Neutrophil (primary cell): Measurements from ENCODE around the gene SYT6.
A peak's percentile ranks its signal among the peaks of the same experiment; 100 is the strongest.

Experiments
- H3K27ac ChIP-seq: fragments of 200-600 bp; sonication (generic); 2 replicates; pipeline ENCODE4 v1.5.1; 2016; ENCODE audit warnings: mild to moderate bottlenecking, moderate library complexity
- H3K27me3 ChIP-seq: fragments of 200-600 bp; sonication (generic); 2 replicates; pipeline ENCODE4 v1.6.0; 2016; ENCODE audit warnings: mild to moderate bottlenecking
- H3K36me3 ChIP-seq: fragments of 200-600 bp; sonication (generic); 2 replicates; pipeline ENCODE4 v1.5.1; 2017
- H3K4me1 ChIP-seq, 2 experiments: fragments of 200-600 bp in 1 of 2; sonication (generic) in 1 of 2; 1 replicate in 1 of 2; 2 replicates in 1 of 2; pipeline versions ENCODE4 v1.5.1 to v1.6.1; 2013 to 2016; ENCODE audit warnings: low read depth in 1 of 2, low read length in 1 of 2, mild to moderate bottlenecking in 1 of 2, moderate library complexity in 1 of 2; ENCODE audit not compliant: control insufficient read depth in 1 of 2, insufficient read depth in 1 of 2
- H3K4me3 ChIP-seq, 2 experiments: fragments of 200-600 bp in 1 of 2; sonication (generic) in 1 of 2; 1 replicate in 1 of 2; 2 replicates in 1 of 2; pipeline ENCODE4 v1.5.1; 2013 to 2016; ENCODE audit warnings: low read depth in 1 of 2, low read length in 1 of 2, mild to moderate bottlenecking in 1 of 2, moderate library complexity in 1 of 2
- H3K9me3 ChIP-seq: fragments of 200-600 bp; sonication (generic); 2 replicates; pipeline ENCODE4 v1.5.1; 2016
- CTCF ChIP-seq: fragments of 200-600 bp; sonication (generic); IDR thresholded peaks from 2 replicates; pipeline ENCODE4 v1.5.1; 2016; ENCODE audit warnings: antibody characterized with exemption

SYT6 gene

GRCh38 chr1:114117654-114118053 is 36.0 kb downstream of the SYT6 start:
- H3K4me1 ChIP-seq: peaks cover 22 to 24% of the 10 kb centered on the region in 2 experiments

DNA sequence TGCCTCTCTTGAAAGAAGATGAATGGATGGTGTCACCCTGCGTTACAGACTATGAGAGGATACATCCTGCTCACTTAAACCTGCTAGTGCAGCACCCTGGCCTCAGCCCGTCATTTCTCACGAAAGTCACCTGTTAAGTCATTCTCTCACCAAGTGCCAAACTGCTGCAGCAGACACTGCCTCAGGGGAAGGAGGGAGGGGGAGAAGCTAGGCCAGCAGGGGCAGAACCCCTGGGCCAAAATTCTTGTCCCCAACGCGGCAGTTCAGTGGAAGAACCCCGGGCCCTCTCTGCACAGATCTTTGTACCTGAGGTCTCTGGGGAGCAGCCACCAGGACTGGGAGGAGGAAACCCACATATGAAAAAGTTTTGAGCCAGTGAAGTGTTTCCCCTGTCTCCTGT is 37.6 kb downstream of the SYT6 start:
- Histone ChIP-seq H3K9me3 (no peaks in the 10 kb centered on the region), H3K36me3 (no peaks in the 10 kb centered on the region), H3K4me1 (peaks cover 22 to 25% of the 10 kb centered on the region in 2 experiments), H3K27me3 (no peaks in the 10 kb centered on the region), H3K27ac (no peak overlapping the region), H3K4me3 (no peak overlapping the region)
- TF ChIP-seq CTCF: no peak

More at GRCh38 chr1:114117654-114118053, 36.0 kb downstream of the SYT6 start:
- Histone ChIP-seq H3K27ac (no peak overlapping the region), H3K9me3 (no peaks in the 10 kb centered on the region), H3K27me3 (no peaks in the 10 kb centered on the region), H3K4me3 (no peak overlapping the region), H3K36me3 (no peaks in the 10 kb centered on the region)
- no peak for TF ChIP-seq CTCF

- no peaks in the 10 kb centered on the region for H3K27me3 ChIP-seq
- peak overlapping the region; percentile 82 for H3K27ac ChIP-seq
- no peak for TF ChIP-seq CTCF
These were observed 39.2 kb downstream of the SYT6 start for GRCh38 chr1:114114185-114115094.

DNA sequence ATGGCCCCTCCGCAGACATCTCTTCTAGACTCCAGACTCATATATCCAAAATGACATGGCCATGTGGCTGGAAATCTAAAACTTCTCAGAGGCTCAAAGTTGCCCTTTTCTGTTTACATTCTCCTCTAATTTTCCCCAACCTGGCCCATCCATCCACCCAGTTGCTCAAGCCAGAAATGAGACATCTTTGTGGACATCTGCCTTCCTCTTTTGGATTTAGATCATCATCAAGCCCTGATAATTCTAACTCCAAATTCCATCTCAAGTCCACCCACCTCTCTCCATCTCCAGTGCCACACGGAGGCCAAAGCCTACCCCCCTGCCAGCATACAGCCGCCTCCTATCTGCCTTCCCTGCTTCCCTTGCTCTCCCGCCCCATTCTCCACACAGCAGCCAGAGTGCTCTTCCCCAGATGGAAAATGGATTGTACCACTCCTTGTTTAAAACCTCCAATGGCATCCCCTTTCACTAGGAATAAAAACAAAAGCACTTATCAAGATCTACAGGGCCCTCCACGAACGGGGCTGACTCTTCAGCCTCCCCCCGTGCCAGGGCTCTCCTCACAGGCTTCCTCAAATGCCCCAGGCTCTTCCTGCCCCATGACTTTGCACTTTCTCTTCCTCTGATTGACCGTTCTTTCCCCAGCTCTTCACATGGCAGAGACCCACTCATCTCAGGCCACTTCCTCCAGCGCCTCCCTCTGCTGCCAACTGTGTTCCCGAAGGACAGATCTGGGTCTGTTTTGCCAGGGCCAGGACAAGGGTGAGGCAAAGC is 40.1 kb downstream of the SYT6 start:
- Histone ChIP-seq H3K4me3 (peak overlapping the region; percentile 51 to 52), H3K36me3 (no peaks in the 10 kb centered on the region), H3K9me3 (no peaks in the 10 kb centered on the region), H3K27me3 (no peaks in the 10 kb centered on the region), H3K27ac (peak overlapping the region; percentile 82), H3K4me1 (peaks cover 22 to 25% of the 10 kb centered on the region in 2 experiments)
- TF ChIP-seq CTCF: no peak

More at GRCh38 chr1:114114185-114115094, 39.2 kb downstream of the SYT6 start:
- H3K4me3 ChIP-seq: peak overlapping the region; percentile 51 to 52
- H3K9me3 ChIP-seq: no peaks in the 10 kb centered on the region
- H3K36me3 ChIP-seq: no peaks in the 10 kb centered on the region
- H3K4me1 ChIP-seq: peaks cover 22 to 25% of the 10 kb centered on the region in 2 experiments

- peak overlapping the region; percentile 82 for H3K27ac ChIP-seq
- peak overlapping the region in 1 of 2 experiments; percentile 51 for H3K4me3 ChIP-seq
- no peaks in the 10 kb centered on the region for H3K27me3 ChIP-seq
- H3K9me3 ChIP-seq: no peaks in the 10 kb centered on the region
- no peak for TF ChIP-seq CTCF
- H3K4me1 ChIP-seq: peaks cover 22 to 25% of the 10 kb centered on the region in 2 experiments
- H3K36me3 ChIP-seq: no peaks in the 10 kb centered on the region
These were observed 40.9 kb downstream of the SYT6 start for GRCh38 chr1:114112775-114113174.
